Middle frontal gyrus (tissue), 1 donor: ENCODE results near the gene INPP5A.
"Not testable (repeated sequence)": the region's sequence is repeated elsewhere in the genome, so short reads cannot be mapped to it uniquely, and the experiment has no call there.

Source experiments
- DNase-seq: peaks from one replicate; pipeline ENCODE4 v3.0.0-alpha.2; 2015; ENCODE audit warnings: low spot score; ENCODE audit errors: extremely low spot score

Gene INPP5A

DNA sequence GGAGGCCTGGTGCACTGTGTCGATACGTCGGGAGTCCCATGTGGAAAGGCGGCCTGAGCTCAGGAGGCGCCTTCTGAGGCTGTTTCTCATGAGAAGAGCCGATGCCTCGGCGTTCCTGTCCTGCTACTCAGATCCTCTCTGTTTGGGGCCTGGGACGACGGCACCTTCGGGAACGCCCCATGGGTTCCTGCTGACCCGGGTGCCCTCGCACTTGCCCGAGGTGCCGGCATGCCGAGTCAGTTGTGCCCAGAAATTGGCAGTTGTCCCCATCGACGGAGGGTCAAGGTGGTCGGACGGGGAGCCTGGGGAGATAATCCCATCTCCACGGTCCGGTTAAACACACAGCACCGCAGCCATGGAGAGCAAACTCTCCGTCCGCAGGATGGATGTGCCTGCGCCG, 215.4 kb downstream of the INPP5A start:
- no peak for DNase-seq

- no peak for DNase-seq
These were observed 216.0 kb downstream of the INPP5A start for GRCh38 chr10:132753596-132753995.

GRCh38 chr10:132754071-132754470, 216.5 kb downstream of the INPP5A start:
- DNase-seq: no peak

DNA sequence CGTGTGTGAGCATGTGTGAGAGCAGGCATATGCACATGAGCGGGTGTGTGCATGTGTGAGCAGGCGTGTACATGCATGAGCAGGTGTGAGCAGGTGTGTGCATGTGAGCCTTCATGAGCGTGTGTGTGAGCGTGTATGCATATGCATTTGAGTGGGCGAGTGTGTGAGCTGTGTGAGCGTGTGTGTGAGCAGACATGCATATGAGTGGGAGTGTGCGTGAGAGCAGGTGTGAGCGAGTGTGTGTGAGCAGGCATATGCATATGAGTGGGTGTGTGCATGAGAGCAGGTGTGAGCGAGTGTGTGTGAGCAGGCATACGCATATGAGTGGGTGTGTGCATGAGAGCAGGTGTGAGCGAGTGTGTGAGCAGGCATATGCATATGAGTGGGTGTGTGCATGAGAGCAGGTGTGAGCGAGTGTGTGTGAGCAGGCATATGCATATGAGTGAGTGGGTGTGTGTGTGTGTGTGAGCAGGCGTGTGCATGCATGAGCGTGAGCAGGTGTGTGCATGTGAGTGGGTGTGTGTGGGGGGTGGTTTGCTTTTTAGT, 217.7 kb downstream of the INPP5A start:
- DNase-seq: no peak

DNA sequence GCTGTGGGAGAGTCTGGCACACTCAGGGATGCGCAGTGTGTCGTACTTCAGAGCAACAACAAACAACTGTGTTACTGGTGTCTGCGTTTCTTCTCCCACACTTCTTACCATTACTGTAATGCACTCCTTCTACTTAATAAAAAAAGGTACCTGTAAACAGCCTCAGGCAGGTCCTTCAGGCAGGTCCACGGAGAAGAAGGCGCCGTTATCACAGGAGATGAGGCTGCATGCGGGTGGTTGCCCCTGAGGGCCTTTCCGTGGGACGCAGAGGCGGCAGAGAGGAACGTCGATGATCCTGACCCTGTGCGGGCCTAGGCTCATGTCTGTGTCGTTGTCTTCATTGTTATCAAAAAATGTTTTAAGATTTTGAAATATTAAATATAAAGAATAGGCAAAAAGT, 219.0 kb downstream of the INPP5A start:
- DNase-seq: no peak

DNA sequence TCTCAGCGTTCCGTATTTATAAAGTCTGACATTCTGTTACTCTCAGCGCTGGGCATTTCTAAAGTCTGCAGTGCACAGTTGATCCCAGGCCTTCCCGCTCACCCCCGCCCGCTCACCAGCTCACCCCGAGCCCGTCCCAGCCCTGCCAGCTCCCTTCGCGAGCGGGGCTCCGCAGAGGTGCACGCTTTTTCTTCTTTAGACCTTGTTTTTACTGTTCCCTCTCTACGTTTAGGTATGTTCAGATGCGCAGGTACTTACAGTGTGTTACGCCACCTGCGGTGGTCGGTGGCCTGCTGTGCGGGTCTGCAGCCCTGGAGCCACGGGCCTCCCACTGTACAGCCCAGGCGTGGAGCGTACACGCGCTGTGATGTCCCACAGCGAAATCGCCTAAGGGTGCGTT, 219.6 kb downstream of the INPP5A start:
- no peak for DNase-seq

DNA sequence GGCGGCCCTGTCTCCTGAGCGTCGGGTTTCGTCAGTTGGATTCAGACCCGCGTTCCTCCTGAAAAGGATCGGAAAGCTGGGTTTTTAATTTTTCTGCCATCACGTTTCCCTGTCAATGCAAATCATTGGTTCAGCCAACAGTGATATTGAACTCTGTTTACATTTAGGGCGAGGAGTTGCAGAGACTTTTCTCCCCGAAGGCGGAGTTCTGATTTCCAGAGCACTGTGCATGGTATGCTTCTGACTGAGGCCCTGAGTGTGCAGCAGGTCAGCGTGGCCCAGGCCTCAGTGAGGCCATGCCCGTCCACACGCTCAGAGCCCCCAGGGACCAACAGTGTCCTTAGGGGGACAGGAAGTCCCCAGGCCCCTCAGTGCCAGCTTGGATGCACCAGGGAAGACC, 221.3 kb downstream of the INPP5A start:
- DNase-seq: no peak

DNA sequence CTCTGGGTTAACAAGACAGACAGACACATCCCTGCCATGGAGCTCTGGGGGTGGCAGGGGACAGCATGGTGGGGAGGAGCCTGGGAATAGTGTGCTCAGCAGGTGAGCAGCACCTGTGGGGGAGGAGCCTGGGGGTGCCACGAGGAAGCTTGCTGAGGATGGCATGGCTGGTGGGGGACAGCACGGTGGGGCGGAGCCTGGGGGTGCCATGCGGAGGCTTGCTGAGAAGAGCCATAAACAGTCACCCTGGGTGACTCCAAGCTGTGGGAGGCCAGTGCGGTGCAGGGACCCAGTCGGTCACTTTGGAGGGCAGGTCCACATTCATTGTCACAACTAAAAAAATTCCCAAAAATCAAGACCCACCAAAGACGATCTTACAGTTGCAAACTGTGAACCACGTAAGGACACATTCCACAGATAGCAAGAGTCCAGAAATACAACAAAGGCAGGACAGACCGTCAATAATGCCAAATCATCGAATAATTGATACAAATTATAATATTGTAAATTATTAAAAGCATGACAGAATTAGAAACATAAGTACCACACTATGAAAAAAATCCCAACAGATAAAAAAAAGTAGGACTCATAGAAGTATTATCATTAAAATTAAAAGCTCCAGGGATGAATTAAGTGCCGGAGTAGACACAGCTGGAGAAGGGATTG, 223.9 kb downstream of the INPP5A start:
- DNase-seq: no peak

DNA sequence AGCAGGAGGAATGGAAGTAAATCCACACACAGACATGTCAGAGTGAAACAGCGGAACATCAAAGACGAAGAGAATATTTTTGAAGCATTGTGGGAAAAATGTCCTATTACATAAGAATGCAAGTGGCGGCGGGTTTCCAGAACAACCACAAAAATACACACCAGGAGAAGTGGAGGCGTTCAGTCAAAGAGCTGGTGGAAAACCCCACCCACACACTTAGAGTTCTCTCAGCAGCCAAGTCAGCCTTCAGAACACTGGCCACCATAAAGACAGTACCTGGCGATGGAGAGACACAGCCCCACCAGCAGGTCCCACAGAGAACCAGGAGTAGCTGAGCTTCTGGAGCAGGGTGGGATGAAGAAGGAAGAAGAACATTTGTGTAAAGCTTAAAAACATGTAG, 224.7 kb downstream of the INPP5A start:
- no peak for DNase-seq

DNA sequence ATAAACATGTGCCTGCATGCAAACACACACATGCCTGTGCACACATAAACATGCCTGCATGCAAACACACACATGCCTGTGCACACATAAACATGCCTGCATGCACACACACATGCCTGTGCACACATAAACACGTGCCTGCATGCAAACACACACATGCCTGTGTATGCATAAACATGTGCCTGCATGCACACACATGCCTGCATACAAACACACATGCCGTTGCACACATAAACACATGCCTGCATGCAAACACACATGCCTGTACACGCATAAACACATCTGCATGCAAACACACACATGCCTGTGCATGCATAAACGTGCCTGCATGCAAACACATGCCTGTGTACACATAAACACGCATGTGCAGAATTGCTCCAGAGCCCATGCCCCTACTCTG, 226.0 kb downstream of the INPP5A start:
- no peak for DNase-seq

DNA sequence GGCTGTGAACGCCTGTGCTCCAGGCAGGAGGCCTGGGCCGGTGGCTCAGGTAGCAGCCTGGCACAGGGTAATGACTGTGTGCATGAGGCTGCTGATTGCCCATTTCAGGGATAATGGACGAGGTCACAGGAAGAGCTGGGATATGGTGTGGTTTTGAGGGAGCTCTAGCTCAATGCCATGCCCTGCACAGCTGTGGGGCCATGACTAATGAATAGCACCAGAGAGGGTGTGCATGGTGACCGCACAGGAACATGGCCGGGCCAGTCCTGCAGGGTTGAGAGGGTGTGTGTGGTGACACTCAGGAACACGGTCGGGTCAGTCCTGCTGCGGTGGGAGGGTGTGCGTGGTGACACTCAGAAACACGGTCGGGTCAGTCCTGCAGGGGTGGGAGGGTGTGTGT, 226.5 kb downstream of the INPP5A start:
- DNase-seq: no peak

DNA sequence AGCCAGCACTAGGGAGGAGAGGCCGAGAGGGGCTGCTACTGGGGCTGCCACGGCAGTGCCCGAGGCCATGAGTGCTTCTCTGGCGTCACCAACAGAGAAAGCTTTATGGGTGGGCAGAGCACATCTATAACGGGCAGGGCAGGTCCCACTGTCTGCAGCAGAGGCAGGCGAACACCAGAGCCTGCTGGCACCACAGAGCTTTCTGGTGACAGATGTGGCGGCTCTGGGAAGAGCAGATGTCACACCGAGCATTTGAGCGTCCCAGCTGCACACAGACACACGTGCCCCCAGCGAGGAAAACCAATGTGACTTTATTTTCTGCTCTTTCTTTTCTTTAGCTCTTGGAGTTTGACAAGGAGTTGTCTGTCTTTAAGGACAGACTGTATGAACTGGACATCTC, 227.8 kb downstream of the INPP5A start:
- no peak for DNase-seq

DNA sequence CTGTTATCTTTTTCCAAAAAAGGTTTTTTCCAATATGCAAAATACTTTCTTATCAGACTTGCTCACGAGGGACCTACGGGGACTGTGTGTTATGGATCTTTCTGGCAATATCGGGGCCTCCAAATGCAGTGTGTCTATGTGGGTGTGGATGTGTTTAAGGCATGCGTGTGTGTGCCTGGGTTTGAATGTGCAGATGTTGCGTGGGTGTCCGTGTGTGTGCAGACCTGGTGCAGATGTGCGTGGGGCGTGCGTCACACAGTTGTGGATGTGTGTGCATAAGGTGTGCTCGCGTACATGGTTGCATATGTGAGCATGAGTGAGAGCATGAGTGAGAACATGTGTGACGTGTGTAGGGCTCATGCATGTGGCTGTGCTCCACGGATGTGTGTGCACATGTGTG, 228.7 kb downstream of the INPP5A start:
- no peak for DNase-seq

- DNase-seq: no peak
These were observed 231.0 kb downstream of the INPP5A start for GRCh38 chr10:132768346-132769248.

DNA sequence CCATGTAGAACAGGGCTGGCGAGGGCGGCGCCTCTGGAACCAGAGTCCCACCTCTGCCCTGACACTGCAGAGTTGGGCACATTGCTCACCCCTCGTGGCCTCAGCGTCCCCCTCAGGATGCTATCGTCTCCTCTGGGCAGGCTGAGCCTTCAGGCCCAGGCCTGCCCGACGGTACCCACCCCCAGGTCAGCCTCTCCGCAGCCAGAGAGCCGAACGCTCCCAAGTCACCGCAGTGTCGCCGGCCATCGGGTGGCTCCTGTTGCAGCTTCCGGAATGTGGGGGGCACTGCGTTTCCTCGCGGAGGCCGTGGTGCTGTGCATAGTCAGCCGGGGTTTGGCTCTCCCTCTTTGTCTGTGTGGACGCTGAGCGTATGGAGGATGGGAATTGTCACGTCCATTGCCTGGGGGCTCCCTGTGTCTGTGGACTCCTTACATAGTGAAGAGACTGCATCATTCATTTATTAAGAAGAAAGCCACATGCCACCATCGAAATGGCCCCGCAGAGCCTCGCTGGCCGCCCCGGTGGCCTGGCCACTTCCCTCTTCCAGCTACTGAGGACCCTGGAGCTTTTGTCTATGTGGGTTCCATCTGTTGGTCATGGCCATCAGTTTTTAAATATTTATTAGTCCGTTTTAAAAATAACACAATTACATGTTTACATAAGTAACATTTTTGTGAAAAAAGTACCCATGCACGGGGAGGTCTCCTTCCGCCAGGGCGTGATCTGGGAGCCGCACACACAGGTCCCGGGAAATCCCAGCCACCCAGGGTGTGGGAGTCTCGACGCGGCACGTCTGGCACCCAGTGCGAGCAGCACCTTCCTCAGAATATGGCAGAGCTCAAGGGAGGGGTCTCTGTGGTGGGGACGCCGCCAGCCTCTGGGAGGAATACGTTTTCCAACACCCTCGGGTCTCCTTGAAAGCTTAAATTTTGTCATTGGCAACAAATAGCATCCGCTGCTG, 232.8 kb downstream of the INPP5A start:
- no peak for DNase-seq

- DNase-seq: not testable (repeated sequence)
These were observed 235.2 kb downstream of the INPP5A start for GRCh38 chr10:132772816-132773215.

DNA sequence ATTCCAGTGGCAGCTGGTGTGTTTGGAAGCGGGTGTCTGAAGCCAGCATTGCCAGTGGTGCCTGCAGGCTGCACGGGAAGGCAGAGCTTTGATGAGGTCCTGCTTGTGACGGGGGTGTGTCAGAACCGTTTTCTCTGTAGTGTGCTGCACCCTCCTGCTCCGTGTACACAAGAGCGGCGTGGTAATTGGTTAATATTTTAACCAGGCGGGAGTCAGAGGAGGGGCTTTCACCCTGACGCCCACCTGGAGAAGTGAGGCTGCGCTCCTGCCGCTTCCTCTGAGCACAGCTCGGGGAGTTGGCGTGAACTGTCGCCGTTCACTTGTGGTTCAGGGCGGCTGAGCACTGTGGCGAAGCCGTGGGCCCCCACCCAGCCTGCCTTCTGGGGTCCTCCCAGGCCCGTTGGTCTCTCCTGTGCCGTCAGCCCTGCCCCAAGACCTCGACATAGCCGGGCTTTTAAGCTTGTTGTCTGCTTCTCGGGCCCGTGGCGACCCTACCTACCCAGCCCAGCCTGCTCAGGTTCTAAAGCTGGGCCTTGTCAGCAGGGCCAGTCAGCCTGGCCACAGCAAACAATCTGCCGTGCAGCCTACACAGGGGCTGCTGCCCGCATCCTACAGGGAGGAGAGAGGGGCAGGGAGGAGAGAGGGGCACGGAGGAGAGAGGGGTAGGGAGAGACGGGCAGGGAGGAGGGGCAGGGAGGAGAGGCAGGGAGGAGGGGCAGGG, 236.8 kb downstream of the INPP5A start:
- DNase-seq: no peak

- DNase-seq: no peak
These were observed 237.6 kb downstream of the INPP5A start for GRCh38 chr10:132774902-132775863.

- no peak for DNase-seq
These were observed 238.6 kb downstream of the INPP5A start for GRCh38 chr10:132776186-132776585.

- no peak for DNase-seq
These were observed 239.2 kb downstream of the INPP5A start for GRCh38 chr10:132776821-132777220.
